HepG2 (cell line): ENCODE results near the gene LRRC8E. TPM values are rescaled to one million over a fixed set of nuclear protein-coding genes. Genes with fewer than 3 reads are reported as not detected.

ENCODE experiments used
- ATAC-seq: fragments of 200-7000 bp; cut with Tn5 transposase; 3 replicates; pipeline ENCODE4 v1.9.1; 2020; ENCODE audit warnings: mild to moderate bottlenecking, moderate library complexity
- BruUV-seq: library from RNA; stranded (reverse); fragments of 400-500 nt; replicated peaks from 2 replicates; lab custom pipeline; 2021; lab: Mats Ljungman, UMichigan
- CTCF ChIA-PET: fragments of 300-600 bp; formaldehyde crosslinking; extraction: SDS; loops from one replicate; lab custom pipeline; 2021; ENCODE audit warnings: low total read pairs, inconsistent platforms, low intra/inter-chr PET ratio; lab: Yijun Ruan, JAX
- POLR2A ChIA-PET: fragments of 350-600 bp; sonication (Branson Sonifier 250); formaldehyde crosslinking; loops from one replicate; lab custom pipeline; 2020; ENCODE audit warnings: antibody characterized with exemption, inconsistent platforms; lab: Yijun Ruan, JAX
- DNase-seq: peaks from one replicate; pipeline ENCODE4 v3.0.0-alpha.2; 2015; ENCODE audit warnings: low spot score
- FAIRE-seq: peaks from 3 replicates; lab custom pipeline; 2011; peaks lifted over from hg19 to GRCh38; lab: Jason Lieb, UNC
- H2AFZ ChIP-seq: one replicate; pipeline ENCODE4 v1.6.1; 2011; ENCODE audit warnings: low read length, inconsistent platforms
- H3K27ac ChIP-seq: fragments of 300-600 bp; 3 replicates; pipeline ENCODE4 v1.8.0; 2011; ENCODE audit warnings: mixed run types, mild to moderate bottlenecking, mixed read lengths, low read length, inconsistent platforms; ENCODE audit not compliant: insufficient read depth; ENCODE audit errors: extremely low read length
- H3K27me3 ChIP-seq, 2 experiments: fragments of 200-600 bp in 1 of 2; 2 replicates in 1 of 2; 3 replicates in 1 of 2; pipeline versions ENCODE4 v1.6.0 to v1.8.0; 2011; ENCODE audit warnings: low read length in 2 of 2, mild to moderate bottlenecking in 2 of 2, moderate library complexity in 2 of 2, inconsistent platforms in 1 of 2; ENCODE audit not compliant: insufficient read depth in 2 of 2, control insufficient read depth in 1 of 2
- H3K36me3 ChIP-seq, 2 experiments: fragments of 200-600 bp in 1 of 2; replicated peaks in 1 of 2; 2 replicates in 1 of 2; 3 replicates in 1 of 2; pipeline versions ENCODE4 v1.5.1 to v1.8.0; 2011; ENCODE audit warnings: low read length in 2 of 2, inconsistent platforms in 1 of 2; ENCODE audit not compliant: insufficient read depth in 2 of 2, control insufficient read depth in 1 of 2
- H3K4me1 ChIP-seq: 2 replicates; pipeline ENCODE4 v1.5.1; 2012; ENCODE audit warnings: low read length, inconsistent platforms; ENCODE audit not compliant: insufficient read depth
- H3K4me2 ChIP-seq: 2 replicates; pipeline ENCODE4 v1.6.0; 2011; ENCODE audit warnings: low read depth, low read length, inconsistent platforms
- H3K4me3 ChIP-seq, 3 experiments: fragments of 200-600 bp in 1 of 3; sonication (generic), shearing (Covaris generic) in 1 of 3; replicated peaks in 1 of 3; 2 replicates each; pipeline ENCODE4 v1.5.1; 2011 to 2016; ENCODE audit warnings: low read length in 3 of 3, inconsistent platforms in 2 of 3, low read depth in 2 of 3, mild to moderate bottlenecking in 2 of 3, control low read depth in 1 of 3, mixed read lengths in 1 of 3; ENCODE audit not compliant: insufficient read depth in 1 of 3
- H3K79me2 ChIP-seq: one replicate; pipeline ENCODE4 v1.6.1; 2011; ENCODE audit warnings: low read length, inconsistent platforms; ENCODE audit not compliant: insufficient read depth
- H3K9ac ChIP-seq: 2 replicates; pipeline ENCODE4 v1.6.0; 2011; ENCODE audit warnings: mild to moderate bottlenecking, low read depth, low read length, inconsistent platforms; ENCODE audit not compliant: insufficient read depth
- H3K9me3 ChIP-seq: 2 replicates; pipeline ENCODE4 v1.5.1; 2012; ENCODE audit warnings: mild to moderate bottlenecking, low read length
- H4K20me1 ChIP-seq: 2 replicates; pipeline ENCODE4 v1.6.0; 2011; ENCODE audit warnings: inconsistent platforms, mild to moderate bottlenecking, low read length, moderate library complexity; ENCODE audit not compliant: insufficient read depth
- ISL2 ChIP-seq: sonication (generic); formaldehyde crosslinking; IDR thresholded peaks from 2 replicates; pipeline ENCODE4 v1.5.0; 2020; ENCODE audit warnings: missing genetic modification reagents
- KDM6A ChIP-seq: IDR thresholded peaks from 2 replicates; pipeline ENCODE4 v1.6.1; 2016; ENCODE audit warnings: low read depth
- MED1 ChIP-seq: sonication (generic); formaldehyde crosslinking; IDR thresholded peaks from 2 replicates; pipeline ENCODE4 v1.4.0; 2020; ENCODE audit warnings: missing genetic modification reagents
- RBM22 ChIP-seq: fragments of 200-400 bp; formaldehyde crosslinking; optimal IDR thresholded peaks from 2 replicates; pipeline ENCODE3; 2017; ENCODE audit warnings: mild to moderate bottlenecking, low read length, moderate library complexity
- ZNF770 ChIP-seq: sonication (generic); formaldehyde crosslinking; IDR thresholded peaks from 2 replicates; pipeline ENCODE4 v1.5.0; 2020; ENCODE audit warnings: mild to moderate bottlenecking, missing genetic modification reagents
- ZNF781 ChIP-seq: sonication (generic); formaldehyde crosslinking; IDR thresholded peaks from 2 replicates; pipeline ENCODE4 v1.5.1; 2020; ENCODE audit warnings: borderline replicate concordance, mild to moderate bottlenecking, missing genetic modification reagents; ENCODE audit errors: not compliant biosample characterization
- WGBS: methylation state at CpG from one replicate; pipeline ENCODE4 v1.1.6; 2017; ENCODE audit warnings: low lambda C conversion rate; 5-methylcytosine and 5-hydroxymethylcytosine counted together
- in situ Hi-C: cut with HindIII; loops from 2 replicates; pipeline ENCODE4 v1.10.0; 2017; ENCODE audit warnings: low pct_unique_long_range_greater_than_20kb; ENCODE audit not compliant: extremely low pct_ligation_motif_present
- intact Hi-C: fragments of 100-400 bp; cut with micrococcal nuclease; formaldehyde crosslinking; loops from one replicate; pipeline ENCODE4 v1.10.0; 2022; ENCODE audit not compliant: unreplicated experiment
- polyA plus RNA-seq, 8 experiments: library from polyadenylated mRNA; depleted of rRNA in 3 of 8; stranded (reverse) in 7 of 8; unstranded in 1 of 8; fragments of >200 nt; fragmentation: Illumina TruSeq in 4 of 8; extraction: Trizol in 4 of 8; gene quantifications; 2 replicates each; pipeline versions ENCODE4 v1.2.1 to v1.2.3, GENCODE V29; 2011 to 2016; ENCODE audit warnings: low read depth in 4 of 8, missing spikeins in 1 of 8, mixed read lengths in 1 of 8; ENCODE audit not compliant: insufficient read depth in 1 of 8
- total RNA-seq, 5 experiments: library from RNA; depleted of rRNA; stranded (reverse); fragments of >200 nt; fragmentation: Illumina TruSeq; extraction: Trizol; gene quantifications; 2 replicates each; pipeline ENCODE4 v1.2.3, GENCODE V29; 2016; ENCODE audit warnings: low read depth in 1 of 5
- TF ChIP-seq, protein P1 (sequence below): sonication (generic); formaldehyde crosslinking; IDR thresholded peaks from 2 replicates; pipeline ENCODE4 v1.9.0; 2021; ENCODE audit warnings: missing genetic modification reagents, mild to moderate bottlenecking, borderline replicate concordance
- TF ChIP-seq, protein P2 (sequence below): sonication (generic); formaldehyde crosslinking; IDR thresholded peaks from 2 replicates; pipeline ENCODE4 v1.9.0; 2021; ENCODE audit warnings: mild to moderate bottlenecking, missing genetic modification reagents

LRRC8E gene
- total and polyA plus RNA-seq, 2 of the 13 experiments (the other 11 are each of a cell fraction or from before 2014, with no cell fraction given), result 8.0 to 10.3 TPM

- Histone ChIP-seq H3K4me2 (peak overlapping the region; percentile 88), H3K9ac (peak overlapping the region; percentile 86; the same call in 1 of the 2 replicates), H4K20me1 (no peaks in the 10 kb centered on the region), H3K79me2 (peaks cover 7% of the 10 kb centered on the region), H2AFZ (no peak overlapping the region), H3K36me3 (no peaks in the 10 kb centered on the region), H3K4me3 (peak overlapping the region; percentile 82 to 93 (median 90)), H3K27me3 (no peaks in the 10 kb centered on the region; a peak in 1 of 5 replicates), H3K27ac (peak overlapping the region; percentile 58), H3K9me3 (no peaks in the 10 kb centered on the region), H3K4me1 (peaks cover 59% of the 10 kb centered on the region)
- ChIA-PET POLR2A (interaction anchor here (0.7 to 8.1 kb wide), 13 partner anchors 8 to 56 kb away, joined by 3 to 75 read pairs (median 6); partner anchors contain the start of genes MAP2K7, PRR36, SNAPC2 and TGFBR3L), CTCF (no interaction called here)
- intact Hi-C loops, result no loop called here
- BruUV-seq, result no TSS peak
- in situ Hi-C loops, result no loop called here
- FAIRE-seq (peak; percentile 36), ATAC-seq (peak; percentile 72), DNase-seq (no peak)
- WGBS, result 5% methylated on average over 10 of the region's 16 CpGs
- TF ChIP-seq ZNF770, result peak; percentile 97
- no peak for TF ChIP-seq ZNF781
- 0 out of 2 replicates have a peak, but pooled peaks have one; percentile 14 for TF ChIP-seq KDM6A (CRISPR knock-in tag)
- 0 out of 2 replicates have a peak, but pooled peaks have one; percentile 21 for TF ChIP-seq MED1 (CRISPR knock-in tag)
- TF ChIP-seq, protein P1, sequence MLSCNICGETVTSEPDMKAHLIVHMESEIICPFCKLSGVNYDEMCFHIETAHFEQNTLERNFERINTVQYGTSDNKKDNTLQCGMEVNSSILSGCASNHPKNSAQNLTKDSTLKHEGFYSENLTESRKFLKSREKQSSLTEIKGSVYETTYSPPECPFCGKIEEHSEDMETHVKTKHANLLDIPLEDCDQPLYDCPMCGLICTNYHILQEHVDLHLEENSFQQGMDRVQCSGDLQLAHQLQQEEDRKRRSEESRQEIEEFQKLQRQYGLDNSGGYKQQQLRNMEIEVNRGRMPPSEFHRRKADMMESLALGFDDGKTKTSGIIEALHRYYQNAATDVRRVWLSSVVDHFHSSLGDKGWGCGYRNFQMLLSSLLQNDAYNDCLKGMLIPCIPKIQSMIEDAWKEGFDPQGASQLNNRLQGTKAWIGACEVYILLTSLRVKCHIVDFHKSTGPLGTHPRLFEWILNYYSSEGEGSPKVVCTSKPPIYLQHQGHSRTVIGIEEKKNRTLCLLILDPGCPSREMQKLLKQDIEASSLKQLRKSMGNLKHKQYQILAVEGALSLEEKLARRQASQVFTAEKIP (CRISPR knock-in tag), result no peak
- no peak for TF ChIP-seq RBM22
- 0 out of 2 replicates have a peak, but pooled peaks have one; percentile 18 for TF ChIP-seq ISL2
- TF ChIP-seq, protein P2, sequence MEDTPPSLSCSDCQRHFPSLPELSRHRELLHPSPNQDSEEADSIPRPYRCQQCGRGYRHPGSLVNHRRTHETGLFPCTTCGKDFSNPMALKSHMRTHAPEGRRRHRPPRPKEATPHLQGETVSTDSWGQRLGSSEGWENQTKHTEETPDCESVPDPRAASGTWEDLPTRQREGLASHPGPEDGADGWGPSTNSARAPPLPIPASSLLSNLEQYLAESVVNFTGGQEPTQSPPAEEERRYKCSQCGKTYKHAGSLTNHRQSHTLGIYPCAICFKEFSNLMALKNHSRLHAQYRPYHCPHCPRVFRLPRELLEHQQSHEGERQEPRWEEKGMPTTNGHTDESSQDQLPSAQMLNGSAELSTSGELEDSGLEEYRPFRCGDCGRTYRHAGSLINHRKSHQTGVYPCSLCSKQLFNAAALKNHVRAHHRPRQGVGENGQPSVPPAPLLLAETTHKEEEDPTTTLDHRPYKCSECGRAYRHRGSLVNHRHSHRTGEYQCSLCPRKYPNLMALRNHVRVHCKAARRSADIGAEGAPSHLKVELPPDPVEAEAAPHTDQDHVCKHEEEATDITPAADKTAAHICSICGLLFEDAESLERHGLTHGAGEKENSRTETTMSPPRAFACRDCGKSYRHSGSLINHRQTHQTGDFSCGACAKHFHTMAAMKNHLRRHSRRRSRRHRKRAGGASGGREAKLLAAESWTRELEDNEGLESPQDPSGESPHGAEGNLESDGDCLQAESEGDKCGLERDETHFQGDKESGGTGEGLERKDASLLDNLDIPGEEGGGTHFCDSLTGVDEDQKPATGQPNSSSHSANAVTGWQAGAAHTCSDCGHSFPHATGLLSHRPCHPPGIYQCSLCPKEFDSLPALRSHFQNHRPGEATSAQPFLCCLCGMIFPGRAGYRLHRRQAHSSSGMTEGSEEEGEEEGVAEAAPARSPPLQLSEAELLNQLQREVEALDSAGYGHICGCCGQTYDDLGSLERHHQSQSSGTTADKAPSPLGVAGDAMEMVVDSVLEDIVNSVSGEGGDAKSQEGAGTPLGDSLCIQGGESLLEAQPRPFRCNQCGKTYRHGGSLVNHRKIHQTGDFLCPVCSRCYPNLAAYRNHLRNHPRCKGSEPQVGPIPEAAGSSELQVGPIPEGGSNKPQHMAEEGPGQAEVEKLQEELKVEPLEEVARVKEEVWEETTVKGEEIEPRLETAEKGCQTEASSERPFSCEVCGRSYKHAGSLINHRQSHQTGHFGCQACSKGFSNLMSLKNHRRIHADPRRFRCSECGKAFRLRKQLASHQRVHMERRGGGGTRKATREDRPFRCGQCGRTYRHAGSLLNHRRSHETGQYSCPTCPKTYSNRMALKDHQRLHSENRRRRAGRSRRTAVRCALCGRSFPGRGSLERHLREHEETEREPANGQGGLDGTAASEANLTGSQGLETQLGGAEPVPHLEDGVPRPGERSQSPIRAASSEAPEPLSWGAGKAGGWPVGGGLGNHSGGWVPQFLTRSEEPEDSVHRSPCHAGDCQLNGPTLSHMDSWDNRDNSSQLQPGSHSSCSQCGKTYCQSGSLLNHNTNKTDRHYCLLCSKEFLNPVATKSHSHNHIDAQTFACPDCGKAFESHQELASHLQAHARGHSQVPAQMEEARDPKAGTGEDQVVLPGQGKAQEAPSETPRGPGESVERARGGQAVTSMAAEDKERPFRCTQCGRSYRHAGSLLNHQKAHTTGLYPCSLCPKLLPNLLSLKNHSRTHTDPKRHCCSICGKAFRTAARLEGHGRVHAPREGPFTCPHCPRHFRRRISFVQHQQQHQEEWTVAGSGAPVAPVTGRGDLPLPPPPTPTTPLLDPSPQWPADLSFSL (CRISPR knock-in tag), result no peak
Measured at GRCh38 chr19:7887408-7888144, 734 bp upstream of the LRRC8E start.
